Parathyroid adenoma (tissue), 2 donors: ENCODE data around the gene ATF6B.
"Not testable (repeated sequence)": the region's sequence is repeated elsewhere in the genome, so short reads cannot be mapped to it uniquely, and the experiment has no call there.

Experiments used
- H2AFZ ChIP-seq: fragments of 300-600 bp; sonication (generic); one replicate; pipeline ENCODE4 v1.7.0; 2017; ENCODE audit warnings: antibody characterized with exemption, mild to moderate bottlenecking
- H3K27ac ChIP-seq: fragments of 300-600 bp; sonication (generic); one replicate; pipeline ENCODE4 v1.7.0; 2017
- H3K27me3 ChIP-seq: fragments of 300-600 bp; sonication (generic); one replicate; pipeline ENCODE4 v1.7.0; 2017; ENCODE audit warnings: low read length; ENCODE audit not compliant: control insufficient read depth, insufficient read depth
- H3K36me3 ChIP-seq: fragments of 300-600 bp; sonication (generic); one replicate; pipeline ENCODE4 v1.7.0; 2017; ENCODE audit warnings: low read length; ENCODE audit not compliant: control insufficient read depth, insufficient read depth
- H3K4me1 ChIP-seq: fragments of 300-600 bp; sonication (generic); one replicate; pipeline ENCODE4 v1.7.0; 2017; ENCODE audit warnings: control low read depth
- H3K4me2 ChIP-seq: fragments of 300-600 bp; sonication (generic); one replicate; pipeline ENCODE4 v1.7.0; 2017; ENCODE audit warnings: low read length
- H3K4me3 ChIP-seq: fragments of 300-600 bp; sonication (generic); one replicate; pipeline ENCODE4 v1.7.0; 2017; ENCODE audit warnings: low read depth, low read length
- H3K79me2 ChIP-seq: fragments of 300-600 bp; sonication (generic); one replicate; pipeline ENCODE4 v1.7.0; 2017; ENCODE audit warnings: control low read depth
- H3K9ac ChIP-seq: fragments of 300-600 bp; sonication (generic); one replicate; pipeline ENCODE4 v1.7.0; 2017; ENCODE audit warnings: mild to moderate bottlenecking
- H3K9me3 ChIP-seq: fragments of 300-600 bp; sonication (generic); one replicate; pipeline ENCODE4 v1.7.0; 2017; ENCODE audit warnings: low read length; ENCODE audit not compliant: control insufficient read depth
- CTCF ChIP-seq: fragments of 300-600 bp; sonication (generic); IDR thresholded peaks from one replicate; pipeline ENCODE4 v1.7.0; 2017; ENCODE audit warnings: antibody characterized with exemption, mild to moderate bottlenecking
- donor health status: primary hyperparathyroidism.

The ATF6B gene

GRCh38 chr6:32148289-32149091, 20.4 kb upstream of the ATF6B start:
- no peak overlapping the region for H3K4me3 ChIP-seq
- TF ChIP-seq CTCF: no peak
- no peaks in the 10 kb centered on the region for H3K9me3 ChIP-seq
- H3K4me1 ChIP-seq: peaks cover 12% of the 10 kb centered on the region
- H3K79me2 ChIP-seq: no peaks in the 10 kb centered on the region
- H3K27me3 ChIP-seq: no peaks in the 10 kb centered on the region
- H3K27ac ChIP-seq: no peak overlapping the region
- no peak overlapping the region for H3K4me2 ChIP-seq
- no peaks in the 10 kb centered on the region for H3K36me3 ChIP-seq
- H2AFZ ChIP-seq: no peak overlapping the region
- no peak overlapping the region for H3K9ac ChIP-seq

GRCh38 chr6:32147401-32148132, 19.5 kb upstream of the ATF6B start:
- Histone ChIP-seq H3K36me3 (no peaks in the 10 kb centered on the region), H3K4me1 (peaks cover 11% of the 10 kb centered on the region), H3K27ac (no peak overlapping the region), H2AFZ (no peak overlapping the region), H3K4me3 (no peak overlapping the region), H3K4me2 (no peak overlapping the region), H3K79me2 (no peaks in the 10 kb centered on the region), H3K9ac (no peak overlapping the region), H3K9me3 (no peaks in the 10 kb centered on the region), H3K27me3 (no peaks in the 10 kb centered on the region)
- TF ChIP-seq CTCF: no peak

- no peak for TF ChIP-seq CTCF
- H2AFZ ChIP-seq: no peak overlapping the region
- H3K9me3 ChIP-seq: no peaks in the 10 kb centered on the region
- H3K79me2 ChIP-seq: no peaks in the 10 kb centered on the region
- no peaks in the 10 kb centered on the region for H3K36me3 ChIP-seq
- H3K4me2 ChIP-seq: no peak overlapping the region
- H3K27me3 ChIP-seq: no peaks in the 10 kb centered on the region
- H3K4me3 ChIP-seq: no peak overlapping the region
- no peak overlapping the region for H3K9ac ChIP-seq
- no peak overlapping the region for H3K27ac ChIP-seq
- H3K4me1 ChIP-seq: peaks cover 5% of the 10 kb centered on the region
Measured at GRCh38 chr6:32146687-32147086, 18.6 kb upstream of the ATF6B start.

GRCh38 chr6:32146287-32146686, 18.2 kb upstream of the ATF6B start:
- Histone ChIP-seq H3K9ac (no peak overlapping the region), H3K36me3 (no peaks in the 10 kb centered on the region), H3K9me3 (no peaks in the 10 kb centered on the region), H3K27me3 (no peaks in the 10 kb centered on the region), H3K27ac (no peak overlapping the region), H3K4me3 (no peak overlapping the region), H3K4me1 (peaks cover 4% of the 10 kb centered on the region), H3K79me2 (no peaks in the 10 kb centered on the region), H3K4me2 (no peak overlapping the region), H2AFZ (no peak overlapping the region)
- TF ChIP-seq CTCF: no peak

GRCh38 chr6:32144238-32144637, 16.2 kb upstream of the ATF6B start:
- not testable (repeated sequence) for H3K27ac ChIP-seq, H3K27me3 ChIP-seq

More at GRCh38 chr6:32144238-32144637, 16.2 kb upstream of the ATF6B start:
- H3K79me2 ChIP-seq, H3K4me2 ChIP-seq, H3K4me3 ChIP-seq, H3K9ac ChIP-seq, H3K4me1 ChIP-seq, H3K9me3 ChIP-seq, H3K36me3 ChIP-seq: not testable (repeated sequence)
- H2AFZ ChIP-seq: peak overlapping the region; percentile 9
